Right lobe of liver (tissue), 4 donors: ENCODE data around the gene HECTD4.

Experiments
- CTCF ChIP-seq, 4 donors: fragments of 200-600 bp in 3 of 4; fragments of 450-650 bp in 1 of 4; IDR thresholded peaks; one replicate each; pipeline versions ENCODE4 v1.5.1 to v1.8.0; 2016 to 2022; ENCODE audit warnings: antibody characterized with exemption in 4 of 4, mild to moderate bottlenecking in 2 of 4
- POLR2A ChIP-seq: fragments of 450-650 bp; IDR thresholded peaks from one replicate; pipeline ENCODE4 v1.6.1; 2017; ENCODE audit warnings: antibody characterized with exemption, mild to moderate bottlenecking
- donor health status: DM: no; HTN: no; CAD: no.
- donor health status: DM: no; HTN: no; CAD: no.
- donor health status: DM: no; HTN: yes; CAD: no.

DNA sequence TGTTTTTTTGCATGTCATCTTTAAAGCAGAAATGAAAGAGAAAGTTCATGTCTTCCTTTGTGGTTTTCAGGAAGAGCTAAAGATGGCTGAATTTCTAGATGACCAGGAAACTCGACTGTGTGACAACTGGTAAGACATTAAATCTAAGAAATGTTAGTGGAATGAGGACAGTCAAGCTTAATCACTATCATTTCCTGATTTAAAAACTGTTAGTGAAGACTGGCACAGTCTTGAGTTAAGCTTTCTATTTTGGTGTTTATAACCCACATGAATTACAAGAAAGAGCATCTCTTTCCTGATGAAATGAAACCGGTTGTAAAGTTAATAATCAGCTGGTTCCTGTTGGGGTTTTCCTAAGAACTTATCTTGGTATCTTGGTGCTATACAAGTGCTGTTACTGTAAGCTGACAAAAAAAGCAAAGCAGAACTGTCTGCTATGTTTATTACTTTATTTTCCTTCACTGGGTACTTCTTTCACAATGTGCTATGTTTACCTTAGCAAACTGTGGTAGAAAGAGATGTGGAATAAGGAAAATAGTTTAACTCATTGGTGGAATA, 251.7 kb downstream of the HECTD4 start:
- no peak for TF ChIP-seq CTCF (IDR thresholded peaks at IDR 0.05)
- TF ChIP-seq POLR2A, result no peak
